NCI-H345 treated with DMSO at 0.1 percent for 48 hours (cell line): ENCODE measurements around the gene EPS8L3.

ENCODE experiments used
- DNase-seq: peaks from one replicate; lab custom pipeline; 2025; ENCODE audit not compliant: unreplicated experiment; lab: John Stamatoyannopoulos, UW

The EPS8L3 gene

GRCh38 chr1:109739738-109740614 lies 23.7 kb downstream of the EPS8L3 start:
- peak; percentile 58 for DNase-seq

- DNase-seq: no peak
Observed at GRCh38 chr1:109733236-109733870, 30.4 kb downstream of the EPS8L3 start.

DNA sequence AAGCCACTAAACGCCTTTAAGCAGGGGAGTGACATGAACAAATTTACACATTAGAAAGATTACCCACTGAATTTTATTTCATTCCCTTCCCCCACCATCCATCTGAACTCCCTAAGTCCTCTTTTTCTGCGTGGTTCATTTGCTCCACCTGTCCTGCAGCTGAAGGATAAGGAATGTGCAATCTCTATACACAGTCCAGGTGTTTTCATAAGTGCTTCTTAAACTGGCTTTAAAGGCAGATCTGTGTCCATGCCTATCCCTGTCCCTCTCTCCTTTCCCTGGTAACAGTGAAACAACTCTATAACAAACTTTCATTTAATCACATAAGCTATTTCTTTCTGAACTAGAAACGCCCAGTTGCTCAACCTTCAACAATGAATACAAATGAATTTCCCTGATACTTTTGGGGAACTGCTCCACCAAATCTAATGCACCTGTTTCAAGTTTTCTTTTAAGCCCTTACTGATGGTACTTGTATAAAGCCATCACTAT lies 31.3 kb downstream of the EPS8L3 start:
- DNase-seq: no peak

DNA sequence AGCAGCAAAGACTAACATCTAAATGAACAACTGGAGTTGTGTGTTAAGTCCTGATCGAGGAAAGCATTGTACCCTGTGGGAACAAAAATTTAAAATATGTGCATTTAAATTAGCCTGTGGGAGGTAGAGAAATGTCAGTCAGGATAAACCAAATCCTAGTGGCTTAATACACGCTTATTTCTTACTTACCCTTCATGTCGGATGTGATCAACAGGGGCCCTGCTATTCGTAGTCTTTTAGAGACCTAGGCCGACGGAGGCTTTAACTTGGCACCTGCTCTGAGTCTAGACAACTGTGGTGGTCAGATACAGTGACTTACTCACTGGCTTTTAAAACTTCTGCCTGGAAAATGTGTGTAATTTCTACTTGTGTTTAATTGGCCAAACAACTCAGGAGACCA lies 33.1 kb downstream of the EPS8L3 start:
- DNase-seq: no peak

DNA sequence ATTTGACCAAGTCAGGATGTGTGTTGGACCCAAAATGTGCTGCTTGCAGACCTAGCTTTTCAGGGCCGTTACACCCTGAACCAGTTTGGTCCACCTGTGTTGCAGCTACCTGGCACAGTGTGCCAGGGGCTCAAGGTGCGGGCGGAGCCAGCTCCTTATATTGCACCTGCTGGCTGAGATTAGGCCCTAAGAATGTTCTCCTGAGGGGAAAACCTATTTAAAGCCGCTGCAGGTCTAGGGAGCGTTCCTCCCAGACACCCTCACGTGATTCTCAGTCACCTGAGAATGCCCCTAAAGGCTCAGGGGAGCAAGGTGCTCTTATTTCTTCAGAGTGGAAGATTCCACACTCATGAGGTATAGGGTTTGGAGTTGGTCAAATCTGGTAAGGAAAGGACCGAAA lies 34.9 kb downstream of the EPS8L3 start:
- DNase-seq: no peak

DNA sequence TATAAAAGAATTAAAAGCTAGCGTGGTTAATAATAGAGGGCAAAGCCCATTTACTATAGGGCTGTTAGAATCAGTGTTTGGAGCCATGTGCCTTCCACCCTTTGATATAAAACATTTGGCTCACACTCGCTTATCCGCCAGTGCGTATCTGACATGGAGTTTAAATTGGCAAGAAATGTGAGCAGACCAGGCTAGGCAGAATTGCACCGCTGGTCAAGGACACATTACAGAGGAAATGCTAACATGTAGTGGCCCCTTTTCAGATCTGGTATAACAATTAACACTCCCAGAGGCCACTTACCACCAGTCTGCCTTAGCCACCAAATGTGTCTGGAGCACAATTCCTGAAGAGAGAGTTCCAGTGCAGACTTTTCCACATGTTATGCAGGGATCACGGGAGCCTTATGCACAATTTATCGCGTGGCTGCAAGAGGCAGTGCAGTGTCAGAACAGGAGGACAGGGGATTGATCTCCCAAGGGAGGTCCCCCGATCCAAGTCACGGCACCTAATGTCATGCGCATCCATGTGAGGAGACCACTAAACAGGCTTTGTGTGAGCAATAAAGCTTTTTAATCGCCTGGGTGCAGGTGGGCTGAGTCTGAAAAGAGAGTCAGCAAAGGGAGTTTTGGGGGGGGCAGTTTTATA lies 36.9 kb downstream of the EPS8L3 start:
- DNase-seq: no peak

- no peak for DNase-seq
Observed at GRCh38 chr1:109726007-109726406, 37.7 kb downstream of the EPS8L3 start.

GRCh38 chr1:109725510-109725909 lies 38.2 kb downstream of the EPS8L3 start:
- no peak for DNase-seq

- DNase-seq: no peak
Observed at GRCh38 chr1:109724933-109725332, 38.8 kb downstream of the EPS8L3 start.

- DNase-seq: no peak
Observed at GRCh38 chr1:109722908-109723691, 40.6 kb downstream of the EPS8L3 start.

DNA sequence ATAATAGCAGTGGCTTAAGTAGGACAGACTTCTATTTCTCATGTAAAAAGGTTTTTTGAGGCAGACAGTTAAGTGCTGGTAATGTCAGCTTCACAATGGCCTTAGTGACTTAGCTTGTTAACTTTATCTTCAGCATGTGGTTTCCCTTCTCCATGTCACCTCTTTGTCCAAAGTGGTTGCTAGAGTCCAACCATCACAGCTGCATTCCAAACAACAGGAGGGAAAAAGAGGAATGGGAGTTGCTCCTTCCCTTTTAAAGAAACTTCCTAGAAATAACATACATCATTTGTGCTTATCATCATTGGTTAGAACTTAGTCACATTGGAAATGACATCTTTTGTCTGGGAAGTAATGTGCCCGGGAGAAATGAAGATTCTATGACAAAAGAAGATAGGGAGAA lies 41.8 kb downstream of the EPS8L3 start:
- DNase-seq: no peak

DNA sequence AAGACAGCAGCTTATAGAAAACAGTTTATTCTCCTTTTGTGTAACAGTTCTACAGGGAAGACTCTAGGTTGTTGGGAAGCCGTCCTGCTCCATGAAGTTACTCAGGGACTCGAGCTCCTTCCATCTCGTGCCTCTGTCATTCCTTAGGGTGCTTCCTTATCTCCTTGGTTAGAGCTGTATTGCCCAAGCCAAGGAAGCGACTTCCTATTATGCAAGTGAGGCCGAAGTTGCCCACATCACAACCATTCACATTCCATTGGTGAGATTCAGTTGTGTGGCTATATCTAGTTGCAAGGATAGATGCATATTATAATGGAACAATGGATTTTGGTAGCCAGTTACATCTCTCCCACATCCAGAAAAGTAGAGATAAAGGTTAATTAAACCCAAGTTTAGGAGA lies 42.7 kb downstream of the EPS8L3 start:
- no peak for DNase-seq

DNA sequence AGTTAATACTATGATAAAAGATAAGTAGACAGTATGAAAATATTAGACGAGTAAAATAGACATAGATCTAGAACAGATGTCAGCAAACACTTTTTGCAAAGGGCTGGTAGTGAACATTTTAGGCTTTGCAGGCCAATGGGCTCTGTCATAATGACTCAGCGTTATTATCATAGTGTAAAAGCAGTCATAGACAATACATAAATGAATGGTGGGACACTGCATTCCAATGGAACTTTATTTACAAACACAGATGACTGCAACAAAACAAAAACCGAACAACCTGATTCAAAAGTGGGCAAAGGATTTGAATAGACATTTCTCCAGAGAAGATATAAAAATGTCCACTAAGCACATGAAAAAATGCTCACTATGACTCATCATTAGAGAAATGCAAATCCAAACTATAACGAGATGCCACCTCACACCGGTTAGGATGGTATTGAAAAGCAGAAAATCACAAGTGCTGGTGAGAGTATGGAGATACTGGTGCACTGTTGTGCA lies 44.3 kb downstream of the EPS8L3 start:
- no peak for DNase-seq

- DNase-seq: no peak
Observed at GRCh38 chr1:109718495-109718894, 45.2 kb downstream of the EPS8L3 start.

GRCh38 chr1:109717729-109718128 lies 46.0 kb downstream of the EPS8L3 start:
- no peak for DNase-seq

- no peak for DNase-seq
Observed at GRCh38 chr1:109716570-109717090, 47.1 kb downstream of the EPS8L3 start.

DNA sequence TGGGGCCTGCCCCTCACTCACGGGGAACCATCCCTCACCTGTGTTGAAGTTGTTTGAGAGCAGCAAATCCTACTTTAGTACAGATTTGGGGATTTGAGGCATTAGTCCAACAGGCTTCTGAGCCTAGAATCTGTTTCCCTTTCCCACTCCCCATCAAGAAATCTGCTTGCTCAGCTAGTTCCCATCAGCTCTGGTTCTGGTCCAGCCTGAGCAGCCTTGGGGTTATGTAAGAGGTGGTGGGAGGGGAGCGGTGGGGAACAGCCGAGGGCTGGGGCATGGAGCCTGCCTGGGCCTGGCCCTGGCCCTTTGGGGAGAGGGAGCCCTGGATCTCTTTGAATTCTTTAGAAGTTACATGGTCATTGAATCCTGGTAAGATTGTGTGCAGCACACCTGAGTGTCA lies 47.6 kb downstream of the EPS8L3 start:
- no peak for DNase-seq

DNA sequence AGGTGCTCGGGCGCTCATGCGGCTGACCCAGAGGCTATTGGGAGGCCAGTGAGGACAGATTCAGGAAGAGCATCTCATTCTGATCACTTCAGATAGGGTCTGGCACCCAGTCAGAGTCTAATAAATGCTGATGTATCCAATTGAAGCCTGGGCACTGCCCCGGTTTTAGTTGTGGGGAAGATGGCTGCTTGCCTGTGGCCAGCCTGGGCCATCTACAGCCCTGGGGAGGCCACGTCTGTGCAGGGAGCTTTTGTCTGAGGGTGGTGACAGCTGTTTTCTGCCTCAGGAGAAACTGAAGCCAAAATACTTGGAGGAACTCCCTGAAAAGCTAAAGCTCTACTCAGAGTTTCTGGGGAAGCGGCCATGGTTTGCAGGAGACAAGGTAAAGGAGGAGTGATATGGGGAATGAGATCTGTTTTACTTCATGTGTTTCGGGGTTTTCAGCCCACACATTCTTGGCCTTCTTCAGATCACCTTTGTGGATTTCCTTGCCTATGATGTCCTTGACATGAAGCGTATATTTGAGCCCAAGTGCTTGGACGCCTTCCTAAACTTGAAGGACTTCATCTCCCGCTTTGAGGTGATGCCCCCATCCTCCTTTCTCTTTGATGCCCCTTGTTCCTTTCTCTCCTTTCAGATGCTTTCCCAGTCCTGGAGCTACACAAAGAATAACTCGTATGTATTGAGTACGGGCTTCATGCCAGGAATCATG lies 48.9 kb downstream of the EPS8L3 start:
- DNase-seq: no peak

DNA sequence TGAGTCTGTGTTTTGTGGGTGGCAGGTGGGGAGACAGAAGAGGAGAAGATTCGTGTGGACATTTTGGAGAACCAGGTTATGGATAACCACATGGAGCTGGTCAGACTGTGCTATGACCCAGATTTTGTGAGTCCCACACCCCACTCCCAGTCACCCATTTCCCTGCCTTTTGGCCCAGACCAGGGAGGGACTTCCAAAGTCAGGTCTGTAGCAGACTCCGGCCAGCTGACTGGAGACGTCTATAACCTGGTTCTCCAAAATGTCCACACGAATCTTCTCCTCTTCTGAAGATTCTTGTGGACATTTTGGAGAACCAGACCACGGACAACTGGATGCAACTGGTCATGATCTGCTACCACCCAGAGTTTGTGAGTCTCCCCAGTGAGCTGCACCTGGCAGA lies 50.1 kb downstream of the EPS8L3 start:
- no peak for DNase-seq

- no peak for DNase-seq
Observed at GRCh38 chr1:109712321-109712864, 51.3 kb downstream of the EPS8L3 start.
